Keratinocyte (primary cell): ENCODE results near the gene KCNB1.

ENCODE experiments used
- EZH2 ChIP-seq: IDR thresholded peaks from one replicate; pipeline ENCODE4 v1.6.1; 2012; ENCODE audit warnings: inconsistent platforms, mild to moderate bottlenecking, low read length, moderate library complexity
- TF ChIP-seq, protein P1 (sequence below), 3 experiments: IDR thresholded peaks in 1 of 3; conservative IDR thresholded peaks in 1 of 3; optimal IDR thresholded peaks in 1 of 3; 2 replicates in 2 of 3; 3 replicates in 1 of 3; pipeline versions ENCODE3 to v1.5.1; 2011; ENCODE audit warnings: low read length in 3 of 3, mild to moderate bottlenecking in 3 of 3, moderate library complexity in 2 of 3, control low read depth in 1 of 3, inconsistent platforms in 1 of 3; ENCODE audit not compliant: insufficient read depth in 2 of 3; ENCODE audit errors: extremely low read depth in 1 of 3

DNA sequence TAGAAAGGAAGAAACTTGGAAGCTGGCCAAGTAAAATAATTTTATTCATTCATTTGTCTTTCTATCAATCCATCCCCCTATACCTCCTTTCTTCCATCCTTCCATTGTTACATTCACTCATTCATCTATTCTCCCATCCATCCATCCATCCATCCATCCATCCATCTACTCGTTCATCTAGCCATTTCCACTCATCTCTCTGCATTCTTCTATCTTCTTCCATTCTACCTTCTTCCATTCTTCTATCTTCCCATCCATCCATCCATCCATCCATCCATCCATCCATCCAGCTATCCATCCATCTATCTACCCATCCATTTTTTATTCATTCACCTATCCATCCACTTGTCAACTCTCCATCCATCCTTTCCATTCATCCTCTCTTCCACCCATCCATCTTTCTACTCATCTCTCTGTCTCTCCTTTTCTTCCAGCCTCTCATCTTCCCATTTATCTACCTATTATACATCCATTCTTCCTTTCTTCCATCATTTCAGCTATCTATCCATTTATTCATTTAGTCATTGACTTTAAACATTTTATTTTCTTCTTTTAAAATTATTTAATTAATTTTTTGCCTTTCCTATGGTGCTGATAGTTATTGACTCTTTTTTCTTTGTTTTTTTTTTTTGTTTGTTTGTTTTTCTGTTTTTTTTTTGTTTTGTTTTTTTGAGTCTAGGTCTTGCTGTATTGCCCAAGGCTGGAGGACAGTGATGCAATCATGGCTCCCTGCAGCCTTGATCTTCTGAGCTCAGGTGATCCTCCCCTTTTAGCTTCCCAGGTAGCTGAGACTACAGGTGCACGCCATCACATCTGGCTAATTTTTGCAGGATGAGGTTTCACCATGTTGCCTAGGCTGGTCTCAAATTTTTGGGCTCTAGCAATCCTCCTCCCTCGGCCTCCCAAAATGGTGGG lies 151.5 kb downstream of the KCNB1 start:
- TF ChIP-seq, protein P1, sequence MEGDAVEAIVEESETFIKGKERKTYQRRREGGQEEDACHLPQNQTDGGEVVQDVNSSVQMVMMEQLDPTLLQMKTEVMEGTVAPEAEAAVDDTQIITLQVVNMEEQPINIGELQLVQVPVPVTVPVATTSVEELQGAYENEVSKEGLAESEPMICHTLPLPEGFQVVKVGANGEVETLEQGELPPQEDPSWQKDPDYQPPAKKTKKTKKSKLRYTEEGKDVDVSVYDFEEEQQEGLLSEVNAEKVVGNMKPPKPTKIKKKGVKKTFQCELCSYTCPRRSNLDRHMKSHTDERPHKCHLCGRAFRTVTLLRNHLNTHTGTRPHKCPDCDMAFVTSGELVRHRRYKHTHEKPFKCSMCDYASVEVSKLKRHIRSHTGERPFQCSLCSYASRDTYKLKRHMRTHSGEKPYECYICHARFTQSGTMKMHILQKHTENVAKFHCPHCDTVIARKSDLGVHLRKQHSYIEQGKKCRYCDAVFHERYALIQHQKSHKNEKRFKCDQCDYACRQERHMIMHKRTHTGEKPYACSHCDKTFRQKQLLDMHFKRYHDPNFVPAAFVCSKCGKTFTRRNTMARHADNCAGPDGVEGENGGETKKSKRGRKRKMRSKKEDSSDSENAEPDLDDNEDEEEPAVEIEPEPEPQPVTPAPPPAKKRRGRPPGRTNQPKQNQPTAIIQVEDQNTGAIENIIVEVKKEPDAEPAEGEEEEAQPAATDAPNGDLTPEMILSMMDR (optimal IDR thresholded peaks at IDR 0.05 in 1 of 3, IDR thresholded peaks at IDR 0.05 in 1 of 3, conservative IDR thresholded peaks at IDR 0.05 in 1 of 3; ENCODE audit: extremely low read depth in 1 of 3, insufficient read depth in 2 of 3, low read length in 3 of 3) = no peak
- no peak for TF ChIP-seq EZH2
